GM18505 (cell line): ENCODE data around the gene GLS2.
"Not testable (repeated sequence)": the region's sequence is repeated elsewhere in the genome, so short reads cannot be mapped to it uniquely, and the experiment has no call there.

Source experiments
- ATAC-seq: cut with Tn5 transposase; IDR thresholded peaks from one replicate; pipeline ENCODE4 v1.9.1; 2021; ENCODE audit not compliant: unreplicated experiment
- POLR2A ChIP-seq: IDR thresholded peaks from 4 replicates; pipeline ENCODE4 v1.6.1; 2011; ENCODE audit warnings: borderline replicate concordance; ENCODE audit not compliant: insufficient read depth, insufficient read length; ENCODE audit errors: extremely low read depth

The GLS2 gene

DNA sequence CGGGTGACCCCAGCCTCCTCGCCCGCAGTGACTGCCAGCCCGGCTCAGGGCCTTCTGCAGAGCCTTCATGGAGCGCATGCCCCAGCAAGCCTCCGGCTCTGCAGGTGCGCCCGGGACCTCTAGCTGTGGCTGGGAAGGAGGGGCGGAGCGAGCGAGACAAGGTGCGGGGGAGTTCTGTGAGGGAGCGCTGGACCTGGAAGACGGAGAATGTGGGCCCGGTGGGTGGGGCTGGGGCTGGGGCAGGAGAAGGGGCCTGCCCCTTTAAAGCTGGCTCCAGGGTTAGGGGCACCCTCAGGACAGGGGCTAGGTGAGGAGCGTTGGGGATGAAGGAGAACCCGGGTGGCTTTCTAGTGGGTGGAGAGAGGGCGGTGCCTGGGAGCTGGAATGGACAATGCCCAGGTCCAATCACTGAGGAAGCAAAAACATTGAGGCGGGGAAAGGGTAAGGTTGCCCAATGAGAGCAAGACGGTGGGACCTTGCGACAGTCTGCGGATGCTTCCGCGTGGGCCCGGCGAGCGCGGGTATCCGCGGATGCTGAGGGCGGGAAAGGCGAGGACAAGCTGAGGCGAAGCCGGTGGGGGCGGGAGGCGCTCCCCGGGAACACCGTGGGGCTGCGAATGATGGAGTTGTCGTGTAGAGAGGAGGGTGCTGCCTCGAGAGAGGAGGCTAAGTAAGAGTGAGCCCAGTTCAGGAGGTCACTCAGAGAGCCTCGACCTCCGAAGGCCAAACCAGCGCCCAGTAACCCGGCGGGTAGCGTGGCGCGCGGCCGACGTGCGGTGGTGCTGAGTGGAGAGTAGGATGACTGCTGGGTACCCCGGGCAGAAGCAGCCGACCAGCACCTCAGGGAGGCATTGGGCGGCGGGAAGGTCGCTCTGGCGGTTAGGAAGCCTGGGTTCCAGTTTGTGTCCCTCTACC is at the start of gene GLS2:
Gene GLS2 (minus strand): TSS at position 121 of the 915 bp plus-strand sequence. CDS start 43 bp downstream, at position 78.
- no peak for TF ChIP-seq POLR2A
- peak; percentile 70 for ATAC-seq

DNA sequence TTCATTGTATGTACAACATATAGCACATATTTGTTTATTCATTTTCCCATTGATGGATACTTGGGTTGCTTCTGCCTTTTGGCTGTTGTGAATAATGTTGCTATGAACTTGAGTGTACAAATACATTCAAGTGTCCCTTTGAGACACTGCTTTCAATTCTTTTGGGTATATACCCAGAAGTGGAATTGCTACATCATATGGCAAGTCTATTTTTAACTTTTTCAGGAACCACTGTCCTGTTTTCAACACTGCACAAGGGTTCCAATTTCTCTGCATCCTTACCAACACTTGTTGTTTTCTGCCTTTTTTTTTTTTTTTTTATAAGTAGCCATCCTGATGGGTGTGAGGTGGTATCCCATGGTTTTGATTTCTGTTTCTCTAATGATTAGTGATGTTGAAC is 49.6 kb upstream of the GLS2 start:
- no peak for TF ChIP-seq POLR2A
- no peak for ATAC-seq

DNA sequence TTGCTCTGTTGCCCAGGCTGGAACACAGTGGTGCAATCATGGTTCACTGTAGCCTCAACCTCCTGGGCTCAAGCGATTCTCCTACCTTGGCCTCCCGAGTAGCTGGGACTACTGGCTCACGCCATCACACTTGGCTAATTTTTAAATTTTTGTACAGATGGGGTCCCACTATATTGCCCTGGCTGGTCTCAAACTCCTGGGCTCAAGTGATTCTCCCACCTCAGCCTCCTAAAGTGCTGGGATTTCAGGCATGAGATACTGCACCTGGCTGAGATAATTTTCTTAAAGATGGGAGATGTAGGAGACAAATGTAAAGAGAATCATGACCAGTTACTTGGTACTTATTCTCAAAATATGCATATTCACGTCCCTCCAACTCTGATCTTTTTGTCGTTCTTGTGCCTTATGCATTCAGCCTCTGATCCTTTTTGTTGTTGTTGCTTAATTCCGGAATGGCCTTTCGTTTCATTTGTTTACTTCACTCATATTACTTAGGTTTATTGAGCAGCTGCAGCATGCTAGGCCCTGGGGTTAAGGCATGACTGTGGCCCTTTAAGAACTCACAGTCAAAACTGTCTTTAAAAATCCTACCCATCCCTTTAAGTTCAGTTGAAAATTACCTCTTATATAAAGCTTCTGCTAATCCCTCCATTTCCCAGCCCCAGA is 42.6 kb upstream of the GLS2 start:
- ATAC-seq = no peak

DNA sequence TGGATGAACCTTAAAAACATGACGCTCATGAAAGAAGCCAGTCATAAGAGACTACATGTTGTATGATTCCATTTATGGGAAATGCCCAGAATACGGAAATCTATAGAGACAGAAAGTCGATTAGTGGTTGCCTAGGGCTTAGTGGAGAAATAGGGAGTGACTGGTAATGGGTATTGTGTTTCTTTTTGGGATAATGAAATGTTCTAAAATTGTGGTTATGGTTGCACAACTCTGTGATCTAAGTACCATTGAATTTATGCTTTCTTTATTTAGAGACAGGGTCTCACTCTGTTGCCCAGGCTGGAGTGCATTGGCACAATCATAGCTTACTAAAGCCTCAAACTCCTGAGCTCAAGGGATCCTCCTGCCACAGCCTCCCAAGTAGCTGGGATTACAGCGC is 41.7 kb upstream of the GLS2 start:
- no peak for ATAC-seq

More for the DNA sequence above, 42.6 kb upstream of the GLS2 start:
- TF ChIP-seq POLR2A = no peak

DNA sequence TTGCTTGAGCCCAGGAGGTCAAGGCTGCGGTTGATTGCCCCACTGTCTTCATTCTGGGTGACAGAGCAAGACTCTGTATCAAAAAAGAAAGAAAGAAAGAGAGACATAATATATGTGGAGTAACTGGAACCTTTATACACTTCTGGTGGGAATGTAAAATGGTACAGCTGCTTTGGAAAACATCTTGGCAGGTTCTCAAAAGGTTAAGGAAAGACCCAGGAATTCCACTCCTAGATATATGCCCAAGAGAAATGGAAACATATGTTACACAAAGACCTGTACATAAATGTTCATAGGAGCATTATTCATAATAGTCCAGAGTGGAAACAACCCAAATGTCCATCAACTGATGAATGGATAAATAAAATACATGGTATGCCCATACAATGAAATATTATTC is 40.9 kb upstream of the GLS2 start:
- no peak for TF ChIP-seq POLR2A
- ATAC-seq = no peak

More for the DNA sequence above, 41.7 kb upstream of the GLS2 start:
- TF ChIP-seq POLR2A = no peak

DNA sequence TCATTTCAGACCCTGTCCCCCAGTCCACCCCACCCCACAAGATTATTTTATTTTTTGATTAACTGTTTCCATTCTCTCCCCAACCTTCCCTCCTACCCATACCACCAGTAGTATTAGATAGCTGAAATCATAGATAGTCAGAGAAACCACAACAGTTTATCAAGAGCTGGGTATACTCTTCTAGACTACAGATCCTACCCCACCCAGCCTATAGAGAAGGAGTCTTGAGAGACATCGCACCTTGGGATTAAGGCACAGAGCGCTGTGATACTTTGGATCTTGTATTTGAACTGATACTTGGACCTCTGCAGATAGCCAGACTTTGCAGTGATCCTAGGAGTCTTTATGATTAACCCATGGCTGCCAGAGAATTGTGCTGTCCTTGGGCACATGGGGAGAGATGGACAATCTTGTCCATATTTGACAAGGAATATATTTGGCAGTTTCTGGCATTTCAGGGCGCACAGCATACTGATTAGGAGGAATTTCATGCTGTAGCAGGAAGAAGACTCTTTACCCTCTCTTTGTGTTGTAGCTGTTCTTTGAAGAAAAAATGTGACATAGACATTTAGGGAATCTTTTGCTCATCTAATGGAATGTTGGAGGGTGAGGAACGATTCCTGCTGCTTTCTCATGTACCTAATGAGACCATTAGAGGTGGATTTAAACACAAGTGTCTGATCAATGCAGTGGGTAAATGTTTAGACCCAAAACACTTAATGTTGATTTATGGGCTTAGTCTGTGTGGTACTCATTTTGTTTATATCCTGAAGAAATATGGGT is 34.6 kb upstream of the GLS2 start:
- no peak for TF ChIP-seq POLR2A
- no peak for ATAC-seq

DNA sequence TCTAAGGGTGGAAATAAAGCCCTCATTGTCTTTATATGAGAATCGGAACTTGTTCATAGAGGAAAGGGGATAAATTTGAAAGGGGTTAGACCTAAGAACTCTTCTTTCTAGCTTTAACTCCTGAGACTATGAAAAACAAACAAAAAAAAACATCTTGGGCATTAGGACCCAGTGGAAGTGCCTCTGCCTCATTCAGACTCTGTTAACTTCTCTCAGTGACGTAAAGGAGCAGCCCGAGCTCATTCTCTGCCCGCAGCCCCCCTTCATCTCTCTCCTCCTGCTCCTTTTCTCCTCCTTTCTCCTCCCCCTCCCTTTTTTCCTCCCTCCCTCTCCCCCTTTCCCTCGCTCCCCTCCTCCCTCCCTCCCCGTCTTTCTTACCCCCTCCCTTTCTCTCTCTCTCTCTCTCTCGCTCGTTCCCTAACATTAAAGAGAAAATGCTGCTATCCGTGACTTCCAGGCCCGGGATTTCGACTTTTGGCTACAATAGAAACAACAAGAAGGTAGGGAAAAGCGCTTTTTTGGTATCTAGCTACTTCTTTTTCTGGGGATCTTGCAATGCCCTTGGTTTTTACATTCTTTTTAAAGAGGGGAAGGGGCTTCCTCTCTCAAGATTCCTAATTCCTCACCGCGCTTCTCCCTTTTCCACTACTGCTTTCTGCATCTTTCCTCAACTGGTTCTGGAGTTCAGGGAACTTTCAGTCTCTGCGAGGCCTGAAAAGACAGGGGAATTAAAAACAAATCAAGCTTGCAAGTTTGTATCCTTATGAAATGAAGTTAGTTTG is 33.8 kb upstream of the GLS2 start, which contains the start of gene RBMS2:
Gene RBMS2 (plus strand): TSS at position 231 of the 782 bp plus-strand sequence. CDS start 204 bp downstream, at position 435.
- no peak for TF ChIP-seq POLR2A
- peak; percentile 68 for ATAC-seq

DNA sequence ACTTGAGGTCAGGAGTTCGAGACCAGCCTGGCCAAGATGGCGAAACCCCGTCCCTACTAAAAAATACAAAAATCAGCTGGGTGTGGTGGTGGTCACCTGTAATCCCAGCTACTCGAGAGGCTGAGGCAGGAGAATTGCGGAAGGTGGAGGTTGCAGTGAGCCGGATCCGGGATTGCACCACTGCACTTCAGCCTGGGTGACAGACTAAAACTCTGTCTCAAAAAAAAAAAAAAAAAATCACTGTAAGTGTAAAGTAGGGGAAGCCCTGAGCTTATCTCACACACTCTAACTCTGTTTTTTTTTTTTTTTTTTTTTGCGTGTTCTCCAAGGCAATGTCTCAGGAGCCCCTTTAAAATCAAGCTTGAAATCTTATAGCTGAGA is 33.2 kb upstream of the GLS2 start:
- ATAC-seq = no peak
- TF ChIP-seq POLR2A = no peak

DNA sequence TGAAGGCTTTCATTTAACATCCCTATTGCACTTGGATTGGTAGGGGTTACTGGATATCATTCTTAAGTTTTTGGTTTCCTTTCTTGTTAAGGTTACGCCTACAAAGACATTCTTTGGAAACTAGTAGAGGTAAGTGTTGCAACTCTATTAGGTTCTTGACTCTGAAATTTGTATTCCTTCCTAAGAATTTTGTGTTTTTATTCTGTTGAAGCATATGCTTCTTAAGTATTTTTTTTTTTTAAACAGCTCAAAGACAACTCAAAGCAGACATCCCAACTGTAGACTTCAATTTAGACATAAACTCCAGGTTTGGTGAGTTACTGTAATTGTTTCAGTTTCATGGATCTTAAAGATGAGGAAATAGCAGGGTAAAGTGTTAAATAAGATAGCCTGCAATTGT is 32.5 kb upstream of the GLS2 start:
- no peak for TF ChIP-seq POLR2A
- no peak for ATAC-seq

DNA sequence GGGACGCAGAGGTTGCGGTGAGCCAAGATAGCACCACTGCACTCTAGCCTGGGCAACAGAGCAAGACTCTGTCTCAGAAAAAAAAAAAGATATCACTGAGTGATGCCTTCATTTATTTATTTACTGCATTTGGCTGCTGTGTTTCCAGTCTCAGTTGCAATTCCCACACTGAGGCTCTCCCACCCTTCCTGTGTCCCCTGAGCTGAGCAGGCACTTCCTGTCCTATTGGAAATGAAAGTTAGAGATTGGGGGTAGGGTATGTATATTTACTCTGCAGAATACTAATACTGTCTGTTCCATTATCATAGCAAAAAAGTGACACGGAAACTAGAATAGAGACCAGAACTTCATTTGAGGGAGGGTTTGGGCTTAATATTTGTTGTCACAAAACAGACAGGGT is 32.1 kb upstream of the GLS2 start:
- ATAC-seq = no peak
- TF ChIP-seq POLR2A = no peak

DNA sequence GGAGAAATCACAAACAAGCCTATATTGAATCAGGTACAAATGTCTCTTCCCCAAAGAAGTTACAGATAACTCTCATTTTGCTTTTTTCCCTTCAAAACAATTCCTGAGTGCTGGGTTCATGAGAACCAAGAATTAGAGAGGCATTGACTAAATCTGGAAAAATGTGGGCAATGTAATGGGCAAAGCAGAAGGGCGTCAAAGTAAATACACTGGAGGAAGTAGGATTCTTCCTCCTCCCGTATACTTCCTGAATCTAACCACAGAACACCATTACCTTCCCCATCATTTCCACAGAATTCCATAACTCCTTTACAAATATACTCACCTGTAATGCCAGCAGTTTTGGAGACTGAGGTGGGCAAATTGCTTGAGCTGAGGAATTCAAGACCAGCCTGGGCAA is 30.6 kb upstream of the GLS2 start:
- ATAC-seq = no peak
- TF ChIP-seq POLR2A = no peak

DNA sequence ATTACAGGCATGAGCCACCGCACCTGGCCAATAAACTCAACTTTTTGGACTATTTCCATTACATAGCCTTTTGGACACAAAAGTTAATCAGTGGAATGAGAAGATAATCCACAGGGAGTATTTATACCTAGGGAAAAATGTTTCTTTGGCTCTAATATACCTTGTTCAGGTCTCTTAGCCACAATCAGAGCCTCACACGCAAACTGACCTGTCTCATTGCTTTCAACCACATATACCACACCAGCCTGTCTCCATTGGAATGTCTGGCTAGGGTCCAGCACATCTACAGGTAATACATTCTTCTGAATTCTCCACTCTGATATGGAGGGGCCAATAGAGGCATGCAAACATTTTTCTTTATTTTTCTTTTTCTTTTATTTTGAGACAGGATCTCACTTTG is 29.9 kb upstream of the GLS2 start:
- ATAC-seq = no peak
- TF ChIP-seq POLR2A = no peak

DNA sequence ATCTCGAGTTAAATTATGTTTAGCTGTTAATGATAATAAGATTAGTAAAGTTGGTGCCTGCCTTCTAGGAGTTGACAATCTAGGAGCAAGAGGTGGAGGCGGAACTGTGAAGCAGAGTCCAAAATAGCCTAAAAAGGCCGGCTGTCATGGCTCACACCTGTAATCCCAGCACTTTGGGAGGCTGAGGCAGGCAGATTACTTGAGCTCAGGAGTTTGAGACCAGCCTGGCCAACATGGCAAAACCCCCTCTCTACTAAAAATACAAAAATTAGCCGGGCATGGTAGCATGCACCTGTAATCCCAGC is 26.0 kb upstream of the GLS2 start:
- ATAC-seq = not testable (repeated sequence)
